ENCODE measurements around the gene PTH1R.

The PTH1R gene

GRCh38 chr3:46912986-46913385 is 35.5 kb downstream of the PTH1R start:
- DNase-seq (ENCODE audit: low read depth in 2 of 2), result no peak

- DNase-seq (ENCODE audit: low read depth in 2 of 2), result no peak
These were observed 36.1 kb downstream of the PTH1R start for GRCh38 chr3:46913644-46914043.

- DNase-seq (ENCODE audit: low read depth in 2 of 2), result no peak
These were observed 37.3 kb downstream of the PTH1R start for GRCh38 chr3:46914849-46915248.

- DNase-seq (ENCODE audit: low read depth in 2 of 2), result no peak
These were observed 37.8 kb downstream of the PTH1R start for GRCh38 chr3:46915297-46915822.

GRCh38 chr3:46916278-46916677 is 38.8 kb downstream of the PTH1R start:
- DNase-seq (ENCODE audit: low read depth in 2 of 2), result no peak

GRCh38 chr3:46916799-46917198 is 39.3 kb downstream of the PTH1R start:
- DNase-seq (ENCODE audit: low read depth in 2 of 2), result no peak

GRCh38 chr3:46917257-46917656 is 39.7 kb downstream of the PTH1R start:
- DNase-seq (ENCODE audit: low read depth in 2 of 2), result no peak

GRCh38 chr3:46918202-46918601 is 40.7 kb downstream of the PTH1R start:
- no peak for DNase-seq (ENCODE audit: low read depth in 2 of 2)

- no peak for DNase-seq (ENCODE audit: low read depth in 2 of 2)
These were observed 41.1 kb downstream of the PTH1R start for GRCh38 chr3:46918634-46919033.

GRCh38 chr3:46921041-46921440 is 43.5 kb downstream of the PTH1R start:
- no peak for DNase-seq (ENCODE audit: low read depth in 2 of 2)

- no peak for DNase-seq (ENCODE audit: low read depth in 2 of 2)
These were observed 44.4 kb downstream of the PTH1R start for GRCh38 chr3:46921871-46922271.

- DNase-seq (ENCODE audit: low read depth in 2 of 2), result no peak
These were observed 44.9 kb downstream of the PTH1R start for GRCh38 chr3:46922426-46922825.

GRCh38 chr3:46922871-46923558 is 45.5 kb downstream of the PTH1R start:
- DNase-seq (ENCODE audit: low read depth in 2 of 2), result no peak

GRCh38 chr3:46923559-46924350 is 46.2 kb downstream of the PTH1R start:
- no peak for DNase-seq (ENCODE audit: low read depth in 2 of 2)

- DNase-seq (ENCODE audit: low read depth in 2 of 2), result no peak
These were observed 47.5 kb downstream of the PTH1R start for GRCh38 chr3:46924921-46925584.

- no peak for DNase-seq (ENCODE audit: low read depth in 2 of 2)
These were observed 48.0 kb downstream of the PTH1R start for GRCh38 chr3:46925585-46925934.

- no peak for DNase-seq (ENCODE audit: low read depth in 2 of 2)
These were observed 48.5 kb downstream of the PTH1R start for GRCh38 chr3:46926039-46926438.

GRCh38 chr3:46926447-46926846 is 48.9 kb downstream of the PTH1R start:
- no peak for DNase-seq (ENCODE audit: low read depth in 2 of 2)

- DNase-seq (ENCODE audit: low read depth in 2 of 2), result no peak
These were observed 49.6 kb downstream of the PTH1R start for GRCh38 chr3:46926871-46927717.

GRCh38 chr3:46927718-46928073 is 50.2 kb downstream of the PTH1R start:
- no peak for DNase-seq (ENCODE audit: low read depth in 2 of 2)

GRCh38 chr3:46928282-46928681 is 50.8 kb downstream of the PTH1R start:
- no peak for DNase-seq (ENCODE audit: low read depth in 2 of 2)

- DNase-seq (ENCODE audit: low read depth in 2 of 2), result no peak
These were observed 51.8 kb downstream of the PTH1R start for GRCh38 chr3:46929324-46929723.
